Dendritic cell treated with granulocyte-macrophage colony-stimulating factor and Interleukin-4, amounts not matched to agents 40 ng/mL and 50 ng/mL, for 4 days (primary cell): ENCODE data around the gene DMRT2.

ENCODE experiments used
- H3K27ac Mint-ChIP-seq: one replicate; pipeline ENCODE4 v1.8.0; 2022; ENCODE audit warnings: mild to moderate bottlenecking, mixed read lengths
- H3K27me3 Mint-ChIP-seq: one replicate; pipeline ENCODE4 v1.8.0; 2022; ENCODE audit warnings: mild to moderate bottlenecking, mixed read lengths
- H3K36me3 Mint-ChIP-seq: one replicate; pipeline ENCODE4 v1.8.0; 2022; ENCODE audit warnings: low read depth, mixed read lengths
- H3K4me1 Mint-ChIP-seq: one replicate; pipeline ENCODE4 v1.8.0; 2022; ENCODE audit warnings: low read depth, mixed read lengths
- H3K4me3 Mint-ChIP-seq: one replicate; pipeline ENCODE4 v1.8.0; 2022; ENCODE audit warnings: mild to moderate bottlenecking, moderate library complexity, mixed read lengths
- H3K9me3 Mint-ChIP-seq: one replicate; pipeline ENCODE4 v1.8.0; 2022; ENCODE audit warnings: mixed read lengths
- intact Hi-C: fragments of 100-400 bp; cut with micrococcal nuclease; formaldehyde crosslinking; loops from one replicate; pipeline ENCODE4 v1.15.0; 2022

Gene DMRT2

GRCh38 chr9:1087120-1087881 is 37.1 kb downstream of the DMRT2 start:
- intact Hi-C loops: no loop called here
- Mint-ChIP-seq H3K27me3 (peaks cover 13% of the 10 kb centered on the region), H3K36me3 (no peaks in the 10 kb centered on the region), H3K4me3 (no peak overlapping the region), H3K4me1 (no peaks in the 10 kb centered on the region), H3K9me3 (no peaks in the 10 kb centered on the region), H3K27ac (no peak overlapping the region)

GRCh38 chr9:1094749-1095148 is 44.6 kb downstream of the DMRT2 start:
- Mint-ChIP-seq H3K4me1 (no peaks in the 10 kb centered on the region), H3K27me3 (peaks cover 6% of the 10 kb centered on the region), H3K27ac (no peak overlapping the region), H3K36me3 (no peaks in the 10 kb centered on the region), H3K4me3 (no peak overlapping the region), H3K9me3 (no peaks in the 10 kb centered on the region)
- intact Hi-C loops: no loop called here

- intact Hi-C loops: no loop called here
- Mint-ChIP-seq H3K27ac (no peak overlapping the region), H3K9me3 (no peaks in the 10 kb centered on the region), H3K36me3 (no peaks in the 10 kb centered on the region), H3K4me3 (no peak overlapping the region), H3K27me3 (peaks cover 17% of the 10 kb centered on the region), H3K4me1 (no peaks in the 10 kb centered on the region)
Measured at GRCh38 chr9:1096155-1096964, 46.2 kb downstream of the DMRT2 start.

- no peaks in the 10 kb centered on the region for H3K4me1 Mint-ChIP-seq
- H3K9me3 Mint-ChIP-seq: no peaks in the 10 kb centered on the region
- peaks cover 23% of the 10 kb centered on the region for H3K27me3 Mint-ChIP-seq
- no peak overlapping the region for H3K27ac Mint-ChIP-seq
- intact Hi-C loops: no loop called here
- no peaks in the 10 kb centered on the region for H3K36me3 Mint-ChIP-seq
- no peak overlapping the region for H3K4me3 Mint-ChIP-seq
Measured at GRCh38 chr9:1098551-1098950, 48.4 kb downstream of the DMRT2 start.

GRCh38 chr9:1100201-1100600 is 50.0 kb downstream of the DMRT2 start:
- no peaks in the 10 kb centered on the region for H3K4me1 Mint-ChIP-seq
- intact Hi-C loops: no loop called here
- no peak overlapping the region for H3K4me3 Mint-ChIP-seq
- H3K36me3 Mint-ChIP-seq: no peaks in the 10 kb centered on the region
- peaks cover 23% of the 10 kb centered on the region for H3K27me3 Mint-ChIP-seq
- peaks cover 10% of the 10 kb centered on the region for H3K9me3 Mint-ChIP-seq
- H3K27ac Mint-ChIP-seq: no peak overlapping the region

- H3K36me3 Mint-ChIP-seq: no peaks in the 10 kb centered on the region
- H3K27me3 Mint-ChIP-seq: peaks cover 23% of the 10 kb centered on the region
- no peak overlapping the region for H3K27ac Mint-ChIP-seq
- H3K4me1 Mint-ChIP-seq: no peaks in the 10 kb centered on the region
- peaks cover 10% of the 10 kb centered on the region for H3K9me3 Mint-ChIP-seq
- H3K4me3 Mint-ChIP-seq: no peak overlapping the region
- intact Hi-C loops: no loop called here
Measured at GRCh38 chr9:1100945-1101344, 50.8 kb downstream of the DMRT2 start.

- Mint-ChIP-seq H3K4me1 (no peaks in the 10 kb centered on the region), H3K27me3 (peaks cover 26% of the 10 kb centered on the region)
- intact Hi-C loops: no loop called here
Measured at GRCh38 chr9:1101846-1102641, 51.9 kb downstream of the DMRT2 start.

GRCh38 chr9:1102642-1102970 is 52.4 kb downstream of the DMRT2 start:
- no peak overlapping the region for H3K4me3 Mint-ChIP-seq
- no peaks in the 10 kb centered on the region for H3K36me3 Mint-ChIP-seq

More at GRCh38 chr9:1101846-1102641, 51.9 kb downstream of the DMRT2 start:
- H3K27ac Mint-ChIP-seq: no peak overlapping the region
- no peak overlapping the region for H3K4me3 Mint-ChIP-seq
- peaks cover 10% of the 10 kb centered on the region for H3K9me3 Mint-ChIP-seq
- H3K36me3 Mint-ChIP-seq: no peaks in the 10 kb centered on the region

More at GRCh38 chr9:1102642-1102970, 52.4 kb downstream of the DMRT2 start:
- H3K27ac Mint-ChIP-seq: no peak overlapping the region
- intact Hi-C loops: no loop called here
- H3K27me3 Mint-ChIP-seq: peaks cover 26% of the 10 kb centered on the region
- no peaks in the 10 kb centered on the region for H3K4me1 Mint-ChIP-seq
- H3K9me3 Mint-ChIP-seq: peaks cover 15% of the 10 kb centered on the region
